BE2C (cell line): Measurements from ENCODE around the gene SYK.

Experiments used
- DNase-seq: peaks from one replicate; pipeline ENCODE4 v3.0.0-alpha.2; 2020
- H3K27me3 ChIP-seq: fragments of 250-450 bp; sonication (Bioruptor Pico); 2 replicates; pipeline ENCODE4 v1.5.1; 2020; ENCODE audit warnings: mild to moderate bottlenecking
- H3K36me3 ChIP-seq: fragments of 250-450 bp; sonication (Bioruptor Pico); 2 replicates; pipeline ENCODE4 v1.5.1; 2020; ENCODE audit warnings: mild to moderate bottlenecking
- H3K4me1 ChIP-seq: fragments of 250-450 bp; sonication (Bioruptor Pico); 2 replicates; pipeline ENCODE4 v1.5.1; 2020
- H3K4me3 ChIP-seq: 2 replicates; pipeline ENCODE4 v1.5.1; 2011; ENCODE audit warnings: low read depth, low read length
- H3K9me3 ChIP-seq: fragments of 250-450 bp; sonication (Bioruptor Pico); 2 replicates; pipeline ENCODE4 v1.5.1; 2020
- CTCF ChIP-seq: IDR thresholded peaks from 2 replicates; pipeline ENCODE4 v1.5.1; 2012; ENCODE audit warnings: mild to moderate bottlenecking, low read depth, low read length

The SYK gene

GRCh38 chr9:90915693-90916092, 114.1 kb downstream of the SYK start:
- no peak overlapping the region for H3K4me3 ChIP-seq
- no peaks in the 10 kb centered on the region; the same call in 1 of the 2 replicates for H3K4me1 ChIP-seq
- no peaks in the 10 kb centered on the region for H3K27me3 ChIP-seq
- DNase-seq: peak; percentile 60
- H3K36me3 ChIP-seq: no peaks in the 10 kb centered on the region
- no peaks in the 10 kb centered on the region for H3K9me3 ChIP-seq
- peak; percentile 46 for TF ChIP-seq CTCF

GRCh38 chr9:90916147-90916734, 114.6 kb downstream of the SYK start:
- Histone ChIP-seq H3K4me3 (no peak overlapping the region), H3K27me3 (no peaks in the 10 kb centered on the region), H3K4me1 (peaks cover under 1% of the 10 kb centered on the region), H3K36me3 (no peaks in the 10 kb centered on the region), H3K9me3 (no peaks in the 10 kb centered on the region)
- no peak for DNase-seq
- no peak for TF ChIP-seq CTCF

- no peak overlapping the region for H3K4me3 ChIP-seq
- H3K36me3 ChIP-seq: no peaks in the 10 kb centered on the region
- H3K4me1 ChIP-seq: peaks cover 4% of the 10 kb centered on the region
- no peaks in the 10 kb centered on the region for H3K27me3 ChIP-seq
- no peaks in the 10 kb centered on the region for H3K9me3 ChIP-seq
- TF ChIP-seq CTCF: no peak
- no peak for DNase-seq
These were observed 118.3 kb downstream of the SYK start for GRCh38 chr9:90919883-90920282.

GRCh38 chr9:90921104-90921503, 119.5 kb downstream of the SYK start:
- no peak for TF ChIP-seq CTCF
- DNase-seq: peak; percentile 67
- H3K9me3 ChIP-seq: no peaks in the 10 kb centered on the region
- H3K27me3 ChIP-seq: no peaks in the 10 kb centered on the region
- H3K36me3 ChIP-seq: no peaks in the 10 kb centered on the region
- H3K4me1 ChIP-seq: peaks cover 4% of the 10 kb centered on the region
- no peak overlapping the region for H3K4me3 ChIP-seq

GRCh38 chr9:90921969-90922368, 120.3 kb downstream of the SYK start:
- Histone ChIP-seq H3K4me3 (no peak overlapping the region), H3K9me3 (no peaks in the 10 kb centered on the region), H3K27me3 (no peaks in the 10 kb centered on the region), H3K4me1 (peaks cover 5% of the 10 kb centered on the region), H3K36me3 (no peaks in the 10 kb centered on the region)
- no peak for DNase-seq
- no peak for TF ChIP-seq CTCF

- H3K9me3 ChIP-seq: no peaks in the 10 kb centered on the region
- H3K36me3 ChIP-seq: no peaks in the 10 kb centered on the region
- TF ChIP-seq CTCF: no peak
- no peak overlapping the region for H3K4me3 ChIP-seq
- DNase-seq: no peak
- peaks cover 9% of the 10 kb centered on the region for H3K4me1 ChIP-seq
- H3K27me3 ChIP-seq: no peaks in the 10 kb centered on the region
These were observed 124.1 kb downstream of the SYK start for GRCh38 chr9:90925581-90926257.
